Astrocyte (in vitro differentiated cells and primary cell): ENCODE data around the gene LMO7. TPM values are rescaled to one million over a fixed set of nuclear protein-coding genes. Genes with fewer than 3 reads are reported as not detected.

ENCODE experiments used
- DNase-seq: peaks from one replicate; pipeline ENCODE4 v3.0.0-alpha.2; 2010; ENCODE audit warnings: low read depth
- FAIRE-seq: peaks from 2 replicates; lab custom pipeline; 2011; peaks lifted over from hg19 to GRCh38; lab: Jason Lieb, UNC
- H2AFZ ChIP-seq: 2 replicates; pipeline ENCODE4 v1.6.0; 2012; ENCODE audit warnings: low read depth, low read length, inconsistent platforms
- H3K27ac ChIP-seq: 2 replicates; pipeline ENCODE4 v1.5.1; 2011; ENCODE audit warnings: low read depth, low read length, inconsistent platforms
- H3K27me3 ChIP-seq: 2 replicates; pipeline ENCODE4 v1.6.0; 2011; ENCODE audit warnings: low read length, inconsistent platforms; ENCODE audit not compliant: insufficient read depth
- H3K36me3 ChIP-seq: 2 replicates; pipeline ENCODE4 v1.5.1; 2011; ENCODE audit warnings: low read length, inconsistent platforms; ENCODE audit not compliant: insufficient read depth
- H3K4me1 ChIP-seq: 2 replicates; pipeline ENCODE4 v1.5.1; 2011; ENCODE audit warnings: low read length, inconsistent platforms; ENCODE audit not compliant: insufficient read depth
- H3K4me2 ChIP-seq: 2 replicates; pipeline ENCODE4 v1.6.0; 2012; ENCODE audit warnings: low read length, inconsistent platforms
- H3K4me3 ChIP-seq: 2 replicates; pipeline ENCODE4 v1.5.1; 2011; ENCODE audit warnings: low read depth, mild to moderate bottlenecking, low read length, inconsistent platforms; ENCODE audit not compliant: insufficient read depth
- H3K79me2 ChIP-seq: 2 replicates; pipeline ENCODE4 v1.6.0; 2012; ENCODE audit warnings: mild to moderate bottlenecking, low read length, inconsistent platforms; ENCODE audit not compliant: insufficient read depth
- H3K9ac ChIP-seq: 2 replicates; pipeline ENCODE4 v1.6.0; 2012; ENCODE audit warnings: mild to moderate bottlenecking, low read length, inconsistent platforms
- H3K9me3 ChIP-seq: 2 replicates; pipeline ENCODE4 v1.5.1; 2012; ENCODE audit warnings: low read depth, mild to moderate bottlenecking, low read length, inconsistent platforms; ENCODE audit not compliant: insufficient read depth
- H4K20me1 ChIP-seq: 2 replicates; pipeline ENCODE4 v1.6.0; 2012; ENCODE audit warnings: low read length, inconsistent platforms; ENCODE audit not compliant: insufficient read depth
- H3K27ac Mint-ChIP-seq: one replicate; pipeline ENCODE4 v1.8.0; 2021; ENCODE audit warnings: mild to moderate bottlenecking, mixed read lengths; ENCODE audit not compliant: unreplicated experiment
- H3K27me3 Mint-ChIP-seq: one replicate; pipeline ENCODE4 v1.8.0; 2021; ENCODE audit warnings: low read depth, mixed read lengths; ENCODE audit not compliant: unreplicated experiment
- H3K36me3 Mint-ChIP-seq: one replicate; pipeline ENCODE4 v1.8.0; 2021; ENCODE audit warnings: low read depth, mixed read lengths; ENCODE audit not compliant: unreplicated experiment
- H3K4me1 Mint-ChIP-seq: one replicate; pipeline ENCODE4 v1.8.0; 2021; ENCODE audit warnings: low read depth, mixed read lengths; ENCODE audit not compliant: unreplicated experiment
- H3K4me3 Mint-ChIP-seq: one replicate; pipeline ENCODE4 v1.8.0; 2021; ENCODE audit warnings: mild to moderate bottlenecking, moderate library complexity, mixed read lengths; ENCODE audit not compliant: unreplicated experiment
- H3K9me3 Mint-ChIP-seq: one replicate; pipeline ENCODE4 v1.8.0; 2021; ENCODE audit warnings: mild to moderate bottlenecking, mixed read lengths; ENCODE audit not compliant: unreplicated experiment
- EZH2 ChIP-seq: IDR thresholded peaks from 2 replicates; pipeline ENCODE4 v1.6.1; 2012; ENCODE audit warnings: mild to moderate bottlenecking, low read length, inconsistent platforms; ENCODE audit not compliant: insufficient read depth
- total RNA-seq: library from RNA; stranded (reverse); gene quantifications from 2 replicates; pipeline ENCODE4 v1.2.1, GENCODE V29; 2021
- TF ChIP-seq, protein P1 (sequence below): IDR thresholded peaks from 2 replicates; pipeline ENCODE4 v1.5.1; 2011; ENCODE audit warnings: low read depth, mild to moderate bottlenecking, inconsistent platforms, low read length, moderate library complexity; ENCODE audit not compliant: insufficient read depth

Gene LMO7
- total RNA-seq, 1 donor from 2014 or later = 52.2 TPM

DNA sequence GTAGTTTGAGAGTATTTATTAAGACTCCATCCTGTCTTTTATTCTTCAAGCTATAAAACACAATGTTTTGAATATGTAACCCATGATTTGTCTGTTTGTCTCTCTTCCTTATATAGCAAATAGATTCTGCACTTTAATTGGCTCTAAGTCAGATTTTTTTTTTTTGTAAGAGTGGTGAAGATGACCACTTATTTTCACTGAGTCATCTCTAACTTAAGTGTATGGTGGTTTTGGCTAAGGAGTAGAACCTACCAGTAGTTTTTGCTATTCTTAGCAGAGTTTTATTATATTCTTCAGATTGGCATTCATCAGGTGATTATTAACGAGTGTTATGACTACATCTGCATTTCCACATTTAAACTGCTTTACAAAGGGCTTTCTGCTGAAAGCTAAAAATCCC lies 194.7 kb downstream of the LMO7 start:
- no peaks in the 10 kb centered on the region for H3K9me3 ChIP-seq
- DNase-seq (peak; percentile 78), FAIRE-seq (peak; percentile 65)
- no peak overlapping the region for H3K4me3 ChIP-seq
- H3K36me3 ChIP-seq = peaks cover 24% of the 10 kb centered on the region
- peaks cover 6% of the 10 kb centered on the region for H3K4me1 Mint-ChIP-seq
- H3K4me3 Mint-ChIP-seq = no peak overlapping the region
- no peak overlapping the region for H3K27ac ChIP-seq
- H3K79me2 ChIP-seq = peaks cover 44% of the 10 kb centered on the region
- H3K4me2 ChIP-seq = no peak overlapping the region
- H3K27me3 Mint-ChIP-seq = no peaks in the 10 kb centered on the region
- no peak overlapping the region for H3K9ac ChIP-seq
- peaks cover 10% of the 10 kb centered on the region for H3K4me1 ChIP-seq
- peaks cover 52% of the 10 kb centered on the region for H4K20me1 ChIP-seq
- H3K36me3 Mint-ChIP-seq = peaks cover 15% of the 10 kb centered on the region
- TF ChIP-seq EZH2 = no peak
- TF ChIP-seq, protein P1, sequence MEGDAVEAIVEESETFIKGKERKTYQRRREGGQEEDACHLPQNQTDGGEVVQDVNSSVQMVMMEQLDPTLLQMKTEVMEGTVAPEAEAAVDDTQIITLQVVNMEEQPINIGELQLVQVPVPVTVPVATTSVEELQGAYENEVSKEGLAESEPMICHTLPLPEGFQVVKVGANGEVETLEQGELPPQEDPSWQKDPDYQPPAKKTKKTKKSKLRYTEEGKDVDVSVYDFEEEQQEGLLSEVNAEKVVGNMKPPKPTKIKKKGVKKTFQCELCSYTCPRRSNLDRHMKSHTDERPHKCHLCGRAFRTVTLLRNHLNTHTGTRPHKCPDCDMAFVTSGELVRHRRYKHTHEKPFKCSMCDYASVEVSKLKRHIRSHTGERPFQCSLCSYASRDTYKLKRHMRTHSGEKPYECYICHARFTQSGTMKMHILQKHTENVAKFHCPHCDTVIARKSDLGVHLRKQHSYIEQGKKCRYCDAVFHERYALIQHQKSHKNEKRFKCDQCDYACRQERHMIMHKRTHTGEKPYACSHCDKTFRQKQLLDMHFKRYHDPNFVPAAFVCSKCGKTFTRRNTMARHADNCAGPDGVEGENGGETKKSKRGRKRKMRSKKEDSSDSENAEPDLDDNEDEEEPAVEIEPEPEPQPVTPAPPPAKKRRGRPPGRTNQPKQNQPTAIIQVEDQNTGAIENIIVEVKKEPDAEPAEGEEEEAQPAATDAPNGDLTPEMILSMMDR = no peak
- peaks cover 6% of the 10 kb centered on the region for H3K9me3 Mint-ChIP-seq
- no peak overlapping the region for H2AFZ ChIP-seq
- no peak overlapping the region for H3K27ac Mint-ChIP-seq
- H3K27me3 ChIP-seq = no peaks in the 10 kb centered on the region

DNA sequence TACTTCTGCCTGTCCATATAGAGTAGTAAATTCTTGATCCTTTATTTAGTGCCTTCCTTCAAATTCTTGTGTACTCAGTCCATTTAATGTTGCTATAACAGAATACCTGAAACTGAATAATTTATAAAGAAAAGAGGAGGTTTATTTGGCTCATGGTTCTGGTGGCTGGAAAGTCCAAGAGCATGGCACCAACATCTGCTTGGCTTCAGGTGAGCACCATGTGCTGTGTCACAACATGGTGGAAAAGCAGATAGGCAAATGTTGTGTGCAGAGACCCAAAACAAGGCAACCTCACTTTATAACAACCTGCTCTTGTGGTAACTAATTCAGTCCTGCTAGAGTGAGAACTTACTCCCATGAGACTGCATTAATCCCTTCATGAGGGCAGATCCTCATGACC lies 195.3 kb downstream of the LMO7 start:
- H4K20me1 ChIP-seq = peaks cover 48% of the 10 kb centered on the region
- H3K79me2 ChIP-seq = peaks cover 43% of the 10 kb centered on the region
- H3K27ac ChIP-seq = no peak overlapping the region
- H3K4me2 ChIP-seq = no peak overlapping the region
- DNase-seq (no peak), FAIRE-seq (no peak)
- H3K4me3 ChIP-seq = no peak overlapping the region
- Mint-ChIP-seq H3K4me1 (peaks cover 6% of the 10 kb centered on the region), H3K27ac (no peak overlapping the region), H3K36me3 (peaks cover 12% of the 10 kb centered on the region), H3K27me3 (no peaks in the 10 kb centered on the region), H3K4me3 (no peak overlapping the region), H3K9me3 (peaks cover 6% of the 10 kb centered on the region)
- H2AFZ ChIP-seq = no peak overlapping the region
- H3K9me3 ChIP-seq = no peaks in the 10 kb centered on the region
- no peak overlapping the region for H3K9ac ChIP-seq
- peaks cover 10% of the 10 kb centered on the region for H3K4me1 ChIP-seq
- H3K27me3 ChIP-seq = no peaks in the 10 kb centered on the region
- no peak for TF ChIP-seq EZH2
- H3K36me3 ChIP-seq = peaks cover 21% of the 10 kb centered on the region

DNA sequence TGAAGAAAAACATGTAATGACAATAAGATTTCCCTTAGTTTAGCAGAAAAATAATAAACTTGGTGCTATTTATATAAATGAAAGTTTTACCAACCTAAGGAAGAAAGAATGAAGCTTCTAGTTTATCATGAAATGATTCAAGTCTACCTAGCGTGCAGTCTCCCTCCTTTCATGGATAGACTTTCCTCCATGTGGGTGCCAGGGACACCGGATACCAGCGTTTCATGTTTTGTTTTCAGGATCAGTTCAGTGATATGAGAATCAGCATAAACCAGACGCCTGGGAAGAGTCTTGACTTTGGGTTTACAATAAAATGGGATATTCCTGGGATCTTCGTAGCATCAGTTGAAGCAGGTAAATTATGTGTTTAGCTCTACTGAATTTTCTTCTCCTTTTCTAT lies 196.7 kb downstream of the LMO7 start:
- H4K20me1 ChIP-seq = peaks cover 34% of the 10 kb centered on the region
- FAIRE-seq (no peak), DNase-seq (no peak)
- H3K27ac ChIP-seq = no peak overlapping the region
- Mint-ChIP-seq H3K27ac (no peak overlapping the region), H3K36me3 (peaks cover 8% of the 10 kb centered on the region), H3K4me3 (no peak overlapping the region), H3K9me3 (peaks cover 6% of the 10 kb centered on the region), H3K4me1 (peaks cover 6% of the 10 kb centered on the region), H3K27me3 (no peaks in the 10 kb centered on the region)
- H3K9me3 ChIP-seq = no peaks in the 10 kb centered on the region
- peaks cover 29% of the 10 kb centered on the region for H3K36me3 ChIP-seq
- TF ChIP-seq EZH2 = no peak
- TF ChIP-seq, protein P1 = no peak
- H3K4me1 ChIP-seq = peaks cover 10% of the 10 kb centered on the region
- H3K4me3 ChIP-seq = no peak overlapping the region
- no peak overlapping the region for H3K9ac ChIP-seq
- no peak overlapping the region for H2AFZ ChIP-seq
- no peak overlapping the region for H3K4me2 ChIP-seq
- H3K79me2 ChIP-seq = peaks cover 29% of the 10 kb centered on the region
- no peaks in the 10 kb centered on the region for H3K27me3 ChIP-seq
